ENCODE data around the gene ACVRL1.

- TF ChIP-seq CTCF (IDR thresholded peaks at IDR 0.05) (no peak), EZH2 (IDR thresholded peaks at IDR 0.05; ENCODE audit: borderline replicate concordance, insufficient read depth, low read depth, low read length, poor library complexity, severe bottlenecking) (no peak)
These were observed 51.2 kb downstream of the ACVRL1 start for GRCh38 chr12:51958542-51958941.

All from B cell (primary cell).